HFFc6 (cell line): Measurements from ENCODE around the gene MBTPS1. TPM values are rescaled to one million over a fixed set of nuclear protein-coding genes. Genes with fewer than 3 reads are reported as not detected.
A peak's percentile ranks its signal among the peaks of the same experiment; 100 is the strongest.

ENCODE experiments used
- DNase-seq: peaks from one replicate; pipeline ENCODE4 v3.0.0-alpha.2; 2018
- H3K27ac Mint-ChIP-seq: 2 replicates; pipeline ENCODE4 v1.8.0; 2020; ENCODE audit warnings: mild to moderate bottlenecking, mixed read lengths
- H3K27me3 Mint-ChIP-seq: 2 replicates; pipeline ENCODE4 v1.8.0; 2021; ENCODE audit warnings: mild to moderate bottlenecking, moderate library complexity, mixed read lengths; ENCODE audit not compliant: insufficient read depth
- H3K36me3 Mint-ChIP-seq: 2 replicates; pipeline ENCODE4 v1.8.0; 2021; ENCODE audit warnings: low read depth, mixed read lengths
- H3K4me1 Mint-ChIP-seq: 2 replicates; pipeline ENCODE4 v1.8.0; 2020; ENCODE audit warnings: low read depth, mixed read lengths
- H3K4me3 Mint-ChIP-seq: 2 replicates; pipeline ENCODE4 v1.8.0; 2020; ENCODE audit warnings: mild to moderate bottlenecking, moderate library complexity, mixed read lengths
- H3K9me3 Mint-ChIP-seq: 2 replicates; pipeline ENCODE4 v1.8.0; 2020; ENCODE audit warnings: mild to moderate bottlenecking, mixed read lengths
- CTCF ChIP-seq: fragments of 200-600 bp; sonication (generic); IDR thresholded peaks from 2 replicates; pipeline ENCODE4 v1.5.0; 2021; ENCODE audit warnings: antibody characterized with exemption, mild to moderate bottlenecking
- total RNA-seq, 6 experiments: library from RNA; stranded (reverse); fragmentation: NEBNext Ultra II Directional; extraction: Animal tissue kit (Norgen Biotek cat#: 25700); gene quantifications; 2 replicates in 1 of 6; 3 replicates in 5 of 6; pipeline ENCODE4 v1.2.3, GENCODE V29; 2021

Gene MBTPS1
- total RNA-seq, 6 experiments from 2014 or later: 96.6 to 123 (median 102) TPM

GRCh38 chr16:84144859-84145639 lies 28.3 kb upstream of the MBTPS1 start, which contains the start of the genes DNAAF1 and HSDL1:
TSS of gene DNAAF1 (plus strand) at chr16:84145308. CDS start at chr16:84145441, 133 bp downstream.
TSS of gene HSDL1 (minus strand) at chr16:84145177. CDS start at chr16:84131321, 13,856 bp downstream.
- H3K4me1 Mint-ChIP-seq: peaks cover 13% of the 10 kb centered on the region
- H3K4me3 Mint-ChIP-seq: peak within 1 kb of the TSS; percentile 98
- peak within 1 kb of the TSS; percentile 46 for H3K27ac Mint-ChIP-seq
- DNase-seq: peak; percentile 63
- H3K9me3 Mint-ChIP-seq: no peaks in the 10 kb centered on the region
- no peaks in the 10 kb centered on the region for H3K36me3 Mint-ChIP-seq
- peaks cover 4% of the 10 kb centered on the region for H3K27me3 Mint-ChIP-seq
- peak; percentile 44 for TF ChIP-seq CTCF

GRCh38 chr16:84144209-84144858 lies 27.6 kb upstream of the MBTPS1 start:
- Mint-ChIP-seq H3K4me1 (peaks cover 14% of the 10 kb centered on the region), H3K9me3 (no peaks in the 10 kb centered on the region), H3K4me3 (peak overlapping the region; percentile 98), H3K36me3 (no peaks in the 10 kb centered on the region), H3K27ac (peak overlapping the region; percentile 46), H3K27me3 (peaks cover 1% of the 10 kb centered on the region; the same call in 1 of the 2 replicates)
- no peak for DNase-seq
- no peak for TF ChIP-seq CTCF

GRCh38 chr16:84143784-84144199 lies 27.1 kb upstream of the MBTPS1 start:
- 0 out of 2 replicates have a peak, but pooled peaks cover under 1% of the 10 kb centered on the region for H3K27me3 Mint-ChIP-seq
- no peak for TF ChIP-seq CTCF
- H3K27ac Mint-ChIP-seq: peak overlapping the region; percentile 46; the same call in 1 of the 2 replicates
- DNase-seq: no peak
- no peaks in the 10 kb centered on the region for H3K36me3 Mint-ChIP-seq
- peaks cover 19% of the 10 kb centered on the region for H3K4me1 Mint-ChIP-seq
- H3K9me3 Mint-ChIP-seq: no peaks in the 10 kb centered on the region
- H3K4me3 Mint-ChIP-seq: peak overlapping the region; percentile 98

GRCh38 chr16:84143081-84143480 lies 26.3 kb upstream of the MBTPS1 start:
- H3K36me3 Mint-ChIP-seq: no peaks in the 10 kb centered on the region
- no peaks in the 10 kb centered on the region for H3K27me3 Mint-ChIP-seq
- no peak overlapping the region; the same call in 1 of the 2 replicates for H3K4me3 Mint-ChIP-seq

More at GRCh38 chr16:84143081-84143480, 26.3 kb upstream of the MBTPS1 start:
- TF ChIP-seq CTCF: no peak
- Mint-ChIP-seq H3K9me3 (no peaks in the 10 kb centered on the region), H3K27ac (no peak overlapping the region), H3K4me1 (peaks cover 25% of the 10 kb centered on the region)
- no peak for DNase-seq
